ENCODE measurements around the gene FARSB. TPM values are rescaled to one million over a fixed set of nuclear protein-coding genes. Genes with fewer than 3 reads are reported as not detected.

FARSB gene
- total RNA-seq, 1 experiment from 2014 or later = 72.1 TPM

DNA sequence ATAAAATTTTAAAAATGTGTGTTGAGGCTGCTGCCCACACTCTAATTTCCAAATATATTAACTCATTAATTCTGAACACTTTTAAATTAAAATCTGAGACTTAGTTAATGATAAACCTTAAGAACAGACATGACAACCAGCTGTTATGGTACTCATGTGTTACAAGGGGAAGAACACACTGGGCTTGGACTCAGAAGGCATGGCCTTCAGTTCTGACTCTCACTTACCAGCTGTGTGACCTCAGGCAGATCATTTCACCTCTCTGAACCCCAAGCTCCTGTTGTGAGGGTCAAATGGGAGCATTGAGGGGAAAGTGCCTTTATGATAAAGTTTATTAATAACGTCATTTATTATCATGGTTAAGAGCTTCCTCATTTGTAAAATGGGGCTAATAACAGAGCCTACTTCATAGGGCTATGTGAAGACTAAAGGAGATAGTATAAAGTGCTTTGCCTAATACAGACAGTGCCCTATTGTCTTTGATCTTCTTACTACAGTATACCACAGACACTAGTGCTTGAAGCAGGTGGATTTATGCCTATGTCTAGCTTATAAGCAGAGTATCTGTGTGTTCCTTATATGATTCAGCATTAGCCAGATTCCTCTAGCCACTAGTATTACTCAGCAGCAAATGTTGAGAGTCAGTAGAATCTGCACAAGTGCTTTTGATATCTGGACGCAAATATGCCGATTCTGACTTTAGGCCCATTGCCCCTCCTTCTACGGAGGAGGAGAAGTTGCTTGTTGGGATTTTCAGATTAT, 131.9 kb downstream of the FARSB start:
- TF ChIP-seq, protein P1, sequence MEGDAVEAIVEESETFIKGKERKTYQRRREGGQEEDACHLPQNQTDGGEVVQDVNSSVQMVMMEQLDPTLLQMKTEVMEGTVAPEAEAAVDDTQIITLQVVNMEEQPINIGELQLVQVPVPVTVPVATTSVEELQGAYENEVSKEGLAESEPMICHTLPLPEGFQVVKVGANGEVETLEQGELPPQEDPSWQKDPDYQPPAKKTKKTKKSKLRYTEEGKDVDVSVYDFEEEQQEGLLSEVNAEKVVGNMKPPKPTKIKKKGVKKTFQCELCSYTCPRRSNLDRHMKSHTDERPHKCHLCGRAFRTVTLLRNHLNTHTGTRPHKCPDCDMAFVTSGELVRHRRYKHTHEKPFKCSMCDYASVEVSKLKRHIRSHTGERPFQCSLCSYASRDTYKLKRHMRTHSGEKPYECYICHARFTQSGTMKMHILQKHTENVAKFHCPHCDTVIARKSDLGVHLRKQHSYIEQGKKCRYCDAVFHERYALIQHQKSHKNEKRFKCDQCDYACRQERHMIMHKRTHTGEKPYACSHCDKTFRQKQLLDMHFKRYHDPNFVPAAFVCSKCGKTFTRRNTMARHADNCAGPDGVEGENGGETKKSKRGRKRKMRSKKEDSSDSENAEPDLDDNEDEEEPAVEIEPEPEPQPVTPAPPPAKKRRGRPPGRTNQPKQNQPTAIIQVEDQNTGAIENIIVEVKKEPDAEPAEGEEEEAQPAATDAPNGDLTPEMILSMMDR (conservative IDR thresholded peaks at IDR 0.05; ENCODE audit: low read depth, low read length) = no peak
- TF ChIP-seq EZH2 (IDR thresholded peaks at IDR 0.05; ENCODE audit: borderline replicate concordance, low read depth, low read length, poor library complexity, severe bottlenecking) = no peak
- Histone ChIP-seq H3K27ac (ENCODE audit: low read depth, low read length, poor library complexity, severe bottlenecking) (no peak overlapping the region), H3K4me1 (ENCODE audit: insufficient read depth, low read length, poor library complexity, severe bottlenecking) (peaks cover 4% of the 10 kb centered on the region), H3K4me3 (ENCODE audit: low read depth, low read length, poor library complexity, severe bottlenecking) (no peak overlapping the region), H3K36me3 (ENCODE audit: insufficient read depth, low read length, poor library complexity, severe bottlenecking) (no peaks in the 10 kb centered on the region), H3K9me3 (ENCODE audit: low read depth, low read length, poor library complexity, severe bottlenecking) (no peaks in the 10 kb centered on the region), H3K27me3 (replicated peaks; ENCODE audit: insufficient read depth, low read depth, low read length, poor library complexity) (no peaks in the 10 kb centered on the region)
- no peak for DNase-seq (ENCODE audit: low spot score)
- intact Hi-C loops (cut with micrococcal nuclease; ENCODE audit: unreplicated experiment) = no loop called here
- BruUV-seq (replicated peaks) = no TSS peak
- POLR2A ChIA-PET (ENCODE audit: low non-redundant PET) = no interaction called here
- CTCF ChIA-PET = no interaction called here

DNA sequence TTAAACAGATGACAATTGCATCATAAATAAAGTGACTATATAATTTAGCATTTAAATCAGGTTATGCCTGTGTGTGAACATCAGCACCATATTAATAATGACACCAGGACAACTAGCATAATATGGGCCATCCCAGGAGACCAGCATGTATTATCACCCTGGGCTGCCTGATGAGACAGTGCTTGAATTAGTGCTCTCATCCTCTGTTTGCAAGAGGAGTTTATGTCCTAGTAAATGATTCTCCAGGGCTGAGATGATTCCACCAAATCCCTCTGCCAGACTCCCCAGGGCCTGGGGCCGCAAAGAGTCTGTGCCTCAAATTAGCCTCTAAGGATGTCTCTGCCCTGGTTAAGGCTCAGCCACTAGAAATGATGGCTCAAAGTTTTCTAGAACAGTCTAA, 133.8 kb downstream of the FARSB start:
- Histone ChIP-seq H3K4me1 (ENCODE audit: insufficient read depth, low read length, poor library complexity, severe bottlenecking) (peaks cover 17% of the 10 kb centered on the region), H3K4me3 (ENCODE audit: low read depth, low read length, poor library complexity, severe bottlenecking) (no peak overlapping the region), H3K9me3 (ENCODE audit: low read depth, low read length, poor library complexity, severe bottlenecking) (no peaks in the 10 kb centered on the region), H3K27me3 (replicated peaks; ENCODE audit: insufficient read depth, low read depth, low read length, poor library complexity) (no peaks in the 10 kb centered on the region), H3K36me3 (ENCODE audit: insufficient read depth, low read length, poor library complexity, severe bottlenecking) (no peaks in the 10 kb centered on the region), H3K27ac (ENCODE audit: low read depth, low read length, poor library complexity, severe bottlenecking) (no peak overlapping the region)
- no TSS peak for BruUV-seq (replicated peaks)
- no peak for TF ChIP-seq EZH2 (IDR thresholded peaks at IDR 0.05; ENCODE audit: borderline replicate concordance, low read depth, low read length, poor library complexity, severe bottlenecking)
- TF ChIP-seq, protein P1 (conservative IDR thresholded peaks at IDR 0.05; ENCODE audit: low read depth, low read length) = no peak
- POLR2A ChIA-PET (ENCODE audit: low non-redundant PET) = no interaction called here
- CTCF ChIA-PET = interaction anchor here (0.6 kb wide), 1 partner anchor 204 kb away, joined by 8 read pairs; no protein-coding TSS in a partner anchor
- DNase-seq (ENCODE audit: low spot score) = no peak
- intact Hi-C loops (cut with micrococcal nuclease; ENCODE audit: unreplicated experiment) = no loop called here

DNA sequence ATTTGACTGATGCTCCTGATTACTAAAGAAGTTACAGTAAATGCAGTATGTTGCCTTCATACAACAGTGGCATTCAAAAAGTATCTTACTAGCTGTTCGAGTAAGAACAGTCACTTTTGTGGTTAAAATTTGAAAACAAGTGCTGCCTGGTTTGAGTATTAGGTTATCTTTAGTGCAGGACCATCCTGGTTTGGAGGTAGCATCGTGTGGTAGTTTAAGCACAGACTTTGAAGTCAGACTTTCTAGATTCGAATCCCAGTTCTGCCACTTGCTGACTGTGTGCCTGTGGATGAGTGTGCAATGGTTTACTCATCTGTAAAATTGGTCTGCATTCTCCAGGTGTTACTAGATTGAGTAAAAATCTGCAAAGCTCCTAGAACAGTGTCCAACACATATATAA, 134.8 kb downstream of the FARSB start:
- no peak overlapping the region for H3K27ac ChIP-seq (ENCODE audit: low read depth, low read length, poor library complexity, severe bottlenecking)
- ChIA-PET POLR2A (ENCODE audit: low non-redundant PET) (no interaction called here), CTCF (no interaction called here)
- intact Hi-C loops (cut with micrococcal nuclease; ENCODE audit: unreplicated experiment) = no loop called here
- H3K9me3 ChIP-seq (ENCODE audit: low read depth, low read length, poor library complexity, severe bottlenecking) = no peaks in the 10 kb centered on the region
- no peaks in the 10 kb centered on the region for H3K27me3 ChIP-seq (replicated peaks; ENCODE audit: insufficient read depth, low read depth, low read length, poor library complexity)
- no peaks in the 10 kb centered on the region for H3K36me3 ChIP-seq (ENCODE audit: insufficient read depth, low read length, poor library complexity, severe bottlenecking)
- no peak for DNase-seq (ENCODE audit: low spot score)
- peaks cover 17% of the 10 kb centered on the region for H3K4me1 ChIP-seq (ENCODE audit: insufficient read depth, low read length, poor library complexity, severe bottlenecking)
- BruUV-seq (replicated peaks) = no TSS peak
- no peak for TF ChIP-seq EZH2 (IDR thresholded peaks at IDR 0.05; ENCODE audit: borderline replicate concordance, low read depth, low read length, poor library complexity, severe bottlenecking)
- TF ChIP-seq, protein P1 (conservative IDR thresholded peaks at IDR 0.05; ENCODE audit: low read depth, low read length) = no peak
- no peak overlapping the region for H3K4me3 ChIP-seq (ENCODE audit: low read depth, low read length, poor library complexity, severe bottlenecking)

Other genes starting within 250 kb of the FARSB start
- gene SGPP2, start 231.5 kb downstream of the FARSB start, total RNA-seq (2021) = 0.09 and 0.37 TPM in 2 replicates
- gene MOGAT1, start 15.6 kb upstream of the FARSB start, total RNA-seq (2021) = not detected in 2 replicates
- 155 and 163 TPM in 2 replicates for gene ACSL3, start 204.9 kb upstream of the FARSB start, total RNA-seq (2021)